HepG2 (cell line): ENCODE results near the gene GYPC. TPM values are rescaled to one million over a fixed set of nuclear protein-coding genes. Genes with fewer than 3 reads are reported as not detected.

Source experiments
- ATAC-seq: fragments of 200-7000 bp; cut with Tn5 transposase; 3 replicates; pipeline ENCODE4 v1.9.1; 2020; ENCODE audit warnings: mild to moderate bottlenecking, moderate library complexity
- BruUV-seq: library from RNA; stranded (reverse); fragments of 400-500 nt; replicated peaks from 2 replicates; lab custom pipeline; 2021; lab: Mats Ljungman, UMichigan
- CTCF ChIA-PET: fragments of 300-600 bp; formaldehyde crosslinking; extraction: SDS; loops from one replicate; lab custom pipeline; 2021; ENCODE audit warnings: low total read pairs, inconsistent platforms, low intra/inter-chr PET ratio; lab: Yijun Ruan, JAX
- POLR2A ChIA-PET: fragments of 350-600 bp; sonication (Branson Sonifier 250); formaldehyde crosslinking; loops from one replicate; lab custom pipeline; 2020; ENCODE audit warnings: antibody characterized with exemption, inconsistent platforms; lab: Yijun Ruan, JAX
- DNase-seq: peaks from one replicate; pipeline ENCODE4 v3.0.0-alpha.2; 2015; ENCODE audit warnings: low spot score
- FAIRE-seq: peaks from 3 replicates; lab custom pipeline; 2011; peaks lifted over from hg19 to GRCh38; lab: Jason Lieb, UNC
- H2AFZ ChIP-seq: one replicate; pipeline ENCODE4 v1.6.1; 2011; ENCODE audit warnings: low read length, inconsistent platforms
- H3K27ac ChIP-seq: fragments of 300-600 bp; 3 replicates; pipeline ENCODE4 v1.8.0; 2011; ENCODE audit warnings: mixed run types, mild to moderate bottlenecking, mixed read lengths, low read length, inconsistent platforms; ENCODE audit not compliant: insufficient read depth; ENCODE audit errors: extremely low read length
- H3K27me3 ChIP-seq, 2 experiments: fragments of 200-600 bp in 1 of 2; 2 replicates in 1 of 2; 3 replicates in 1 of 2; pipeline versions ENCODE4 v1.6.0 to v1.8.0; 2011; ENCODE audit warnings: low read length in 2 of 2, mild to moderate bottlenecking in 2 of 2, moderate library complexity in 2 of 2, inconsistent platforms in 1 of 2; ENCODE audit not compliant: insufficient read depth in 2 of 2, control insufficient read depth in 1 of 2
- H3K36me3 ChIP-seq, 2 experiments: fragments of 200-600 bp in 1 of 2; replicated peaks in 1 of 2; 2 replicates in 1 of 2; 3 replicates in 1 of 2; pipeline versions ENCODE4 v1.5.1 to v1.8.0; 2011; ENCODE audit warnings: low read length in 2 of 2, inconsistent platforms in 1 of 2; ENCODE audit not compliant: insufficient read depth in 2 of 2, control insufficient read depth in 1 of 2
- H3K4me1 ChIP-seq: 2 replicates; pipeline ENCODE4 v1.5.1; 2012; ENCODE audit warnings: low read length, inconsistent platforms; ENCODE audit not compliant: insufficient read depth
- H3K4me2 ChIP-seq: 2 replicates; pipeline ENCODE4 v1.6.0; 2011; ENCODE audit warnings: low read depth, low read length, inconsistent platforms
- H3K4me3 ChIP-seq, 3 experiments: fragments of 200-600 bp in 1 of 3; sonication (generic), shearing (Covaris generic) in 1 of 3; replicated peaks in 1 of 3; 2 replicates each; pipeline ENCODE4 v1.5.1; 2011 to 2016; ENCODE audit warnings: low read length in 3 of 3, inconsistent platforms in 2 of 3, low read depth in 2 of 3, mild to moderate bottlenecking in 2 of 3, control low read depth in 1 of 3, mixed read lengths in 1 of 3; ENCODE audit not compliant: insufficient read depth in 1 of 3
- H3K79me2 ChIP-seq: one replicate; pipeline ENCODE4 v1.6.1; 2011; ENCODE audit warnings: low read length, inconsistent platforms; ENCODE audit not compliant: insufficient read depth
- H3K9ac ChIP-seq: 2 replicates; pipeline ENCODE4 v1.6.0; 2011; ENCODE audit warnings: mild to moderate bottlenecking, low read depth, low read length, inconsistent platforms; ENCODE audit not compliant: insufficient read depth
- H3K9me3 ChIP-seq: 2 replicates; pipeline ENCODE4 v1.5.1; 2012; ENCODE audit warnings: mild to moderate bottlenecking, low read length
- H4K20me1 ChIP-seq: 2 replicates; pipeline ENCODE4 v1.6.0; 2011; ENCODE audit warnings: inconsistent platforms, mild to moderate bottlenecking, low read length, moderate library complexity; ENCODE audit not compliant: insufficient read depth
- AFF4 ChIP-seq: sonication (generic); formaldehyde crosslinking; IDR thresholded peaks from 2 replicates; pipeline ENCODE4 v1.4.0; 2020; ENCODE audit warnings: missing genetic modification reagents
- HNRNPK ChIP-seq: fragments of 200-400 bp; formaldehyde crosslinking; IDR thresholded peaks from 2 replicates; pipeline ENCODE4 v1.6.1; 2018; ENCODE audit warnings: low read length, low read depth, moderate library complexity, mild to moderate bottlenecking; ENCODE audit not compliant: poor library complexity, severe bottlenecking
- KAT8 ChIP-seq: IDR thresholded peaks from 2 replicates; pipeline ENCODE4 v1.6.1; 2016; ENCODE audit warnings: missing genetic modification reagents, missing compliant biosample characterization
- KLF11 ChIP-seq: IDR thresholded peaks from 2 replicates; pipeline ENCODE4 v1.6.1; 2016; ENCODE audit warnings: missing compliant biosample characterization
- MLLT10 ChIP-seq: sonication (generic); formaldehyde crosslinking; IDR thresholded peaks from 2 replicates; pipeline ENCODE4 v1.4.0; 2020; ENCODE audit warnings: missing genetic modification reagents
- THYN1 ChIP-seq: sonication (generic); formaldehyde crosslinking; IDR thresholded peaks from 2 replicates; pipeline ENCODE4 v1.8.1; 2023; ENCODE audit warnings: low read depth, mild to moderate bottlenecking, moderate library complexity, missing genetic modification reagents, borderline replicate concordance
- ZBED4 ChIP-seq: sonication (generic); formaldehyde crosslinking; IDR thresholded peaks from 2 replicates; pipeline ENCODE4 v1.4.0; 2020; ENCODE audit warnings: missing genetic modification reagents, borderline replicate concordance
- ZFP1 ChIP-seq: IDR thresholded peaks from 2 replicates; pipeline ENCODE4 v1.6.1; 2016
- ZNF256 ChIP-seq: sonication (generic); formaldehyde crosslinking; conservative IDR thresholded peaks from 2 replicates; pipeline ENCODE4 v1.4.0; 2020; ENCODE audit warnings: missing genetic modification reagents
- ZNF513 ChIP-seq: sonication (generic); formaldehyde crosslinking; conservative IDR thresholded peaks from 2 replicates; pipeline ENCODE4 v1.5.0; 2020; ENCODE audit warnings: missing genetic modification reagents
- ZNF546 ChIP-seq: sonication (generic); formaldehyde crosslinking; conservative IDR thresholded peaks from 2 replicates; pipeline ENCODE4 v1.8.1; 2023; ENCODE audit warnings: mild to moderate bottlenecking, missing genetic modification reagents
- ZNF772 ChIP-seq: sonication (generic); formaldehyde crosslinking; IDR thresholded peaks from 2 replicates; pipeline ENCODE4 v1.5.0; 2020; ENCODE audit warnings: mild to moderate bottlenecking, missing genetic modification reagents
- WGBS: methylation state at CpG from one replicate; pipeline ENCODE4 v1.1.6; 2017; ENCODE audit warnings: low lambda C conversion rate; 5-methylcytosine and 5-hydroxymethylcytosine counted together
- in situ Hi-C: cut with HindIII; loops from 2 replicates; pipeline ENCODE4 v1.10.0; 2017; ENCODE audit warnings: low pct_unique_long_range_greater_than_20kb; ENCODE audit not compliant: extremely low pct_ligation_motif_present
- intact Hi-C: fragments of 100-400 bp; cut with micrococcal nuclease; formaldehyde crosslinking; loops from one replicate; pipeline ENCODE4 v1.10.0; 2022; ENCODE audit not compliant: unreplicated experiment
- polyA plus RNA-seq, 8 experiments: library from polyadenylated mRNA; depleted of rRNA in 3 of 8; stranded (reverse) in 7 of 8; unstranded in 1 of 8; fragments of >200 nt; fragmentation: Illumina TruSeq in 4 of 8; extraction: Trizol in 4 of 8; gene quantifications; 2 replicates each; pipeline versions ENCODE4 v1.2.1 to v1.2.3, GENCODE V29; 2011 to 2016; ENCODE audit warnings: low read depth in 4 of 8, missing spikeins in 1 of 8, mixed read lengths in 1 of 8; ENCODE audit not compliant: insufficient read depth in 1 of 8
- total RNA-seq, 5 experiments: library from RNA; depleted of rRNA; stranded (reverse); fragments of >200 nt; fragmentation: Illumina TruSeq; extraction: Trizol; gene quantifications; 2 replicates each; pipeline ENCODE4 v1.2.3, GENCODE V29; 2016; ENCODE audit warnings: low read depth in 1 of 5

Gene GYPC
- total and polyA plus RNA-seq, 2 of the 13 experiments (the other 11 are each of a cell fraction or from before 2014, with no cell fraction given), result not detected

- Histone ChIP-seq H3K27ac (no peak overlapping the region), H2AFZ (no peak overlapping the region), H3K4me3 (no peak overlapping the region), H3K36me3 (no peaks in the 10 kb centered on the region), H3K9me3 (no peaks in the 10 kb centered on the region), H3K9ac (no peak overlapping the region), H4K20me1 (no peaks in the 10 kb centered on the region), H3K79me2 (no peaks in the 10 kb centered on the region), H3K4me1 (no peaks in the 10 kb centered on the region), H3K4me2 (no peak overlapping the region), H3K27me3 (no peaks in the 10 kb centered on the region)
- FAIRE-seq (no peak), ATAC-seq (no peak), DNase-seq (no peak)
- BruUV-seq, result no TSS peak
- in situ Hi-C loops (no loop called here), intact Hi-C loops (no loop called here)
- POLR2A ChIA-PET, result no interaction called here
- 6% methylated on average over 4 of the region's 4 CpGs for WGBS
- CTCF ChIA-PET, result no interaction called here
- TF ChIP-seq HNRNPK (no peak), KLF11 (CRISPR knock-in tag) (no peak), ZNF513 (CRISPR knock-in tag) (no peak), ZFP1 (no peak), ZNF772 (CRISPR knock-in tag) (no peak), MLLT10 (CRISPR knock-in tag) (no peak), ZNF256 (CRISPR knock-in tag) (no peak), THYN1 (no peak), ZNF546 (CRISPR knock-in tag) (no peak), KAT8 (CRISPR knock-in tag) (no peak), AFF4 (CRISPR knock-in tag) (no peak), ZBED4 (CRISPR knock-in tag) (no peak)
Measured at GRCh38 chr2:126707941-126708340, 52.0 kb downstream of the GYPC start.
